ENCODE data around the gene AEBP2. TPM values are rescaled to one million over a fixed set of nuclear protein-coding genes. Genes with fewer than 3 reads are reported as not detected.
A peak's percentile ranks its signal among the peaks of the same experiment; 100 is the strongest.
"Not testable (repeated sequence)": the region's sequence is repeated elsewhere in the genome, so short reads cannot be mapped to it uniquely, and the experiment has no call there.

Gene AEBP2
- total RNA-seq (2014; rRNA removed; shearing (Covaris generic)): 7.4 and 7.7 TPM in 2 replicates

GRCh38 chr12:19439059-19440018 is at the start of gene AEBP2:
Gene AEBP2, plus strand, starts transcription at chr12:19439492. Its CDS starts 208 bp downstream, at chr12:19439700.
- peak; percentile 92 for DNase-seq (ENCODE audit: low spot score)

- DNase-seq (ENCODE audit: low spot score): no peak
Observed at GRCh38 chr12:19390051-19390598, 49.2 kb upstream of the AEBP2 start.

- DNase-seq (ENCODE audit: low spot score): not testable (repeated sequence)
Observed at GRCh38 chr12:19392644-19393043, 46.6 kb upstream of the AEBP2 start.

- DNase-seq (ENCODE audit: low spot score): no peak
Observed at GRCh38 chr12:19394385-19394784, 44.9 kb upstream of the AEBP2 start.

- no peak for DNase-seq (ENCODE audit: low spot score)
Observed at GRCh38 chr12:19397534-19397933, 41.8 kb upstream of the AEBP2 start.

GRCh38 chr12:19398376-19399363 is 40.6 kb upstream of the AEBP2 start:
- DNase-seq (ENCODE audit: low spot score): no peak

GRCh38 chr12:19400649-19401285 is 38.5 kb upstream of the AEBP2 start:
- not testable (repeated sequence) for DNase-seq (ENCODE audit: low spot score)

- DNase-seq (ENCODE audit: low spot score): no peak
Observed at GRCh38 chr12:19402211-19402610, 37.1 kb upstream of the AEBP2 start.

GRCh38 chr12:19402743-19403431 is 36.4 kb upstream of the AEBP2 start:
- peak; percentile 87 for DNase-seq (ENCODE audit: low spot score)

- DNase-seq (ENCODE audit: low spot score): no peak
Observed at GRCh38 chr12:19404242-19404880, 34.9 kb upstream of the AEBP2 start.

- DNase-seq (ENCODE audit: low spot score): no peak
Observed at GRCh38 chr12:19409376-19409775, 29.9 kb upstream of the AEBP2 start.

GRCh38 chr12:19410211-19410610 is 29.1 kb upstream of the AEBP2 start:
- DNase-seq (ENCODE audit: low spot score): no peak

- no peak for DNase-seq (ENCODE audit: low spot score)
Observed at GRCh38 chr12:19410629-19411185, 28.6 kb upstream of the AEBP2 start.

GRCh38 chr12:19411234-19412204 is 27.8 kb upstream of the AEBP2 start:
- no peak for DNase-seq (ENCODE audit: low spot score)

- no peak for DNase-seq (ENCODE audit: low spot score)
Observed at GRCh38 chr12:19412844-19413243, 26.4 kb upstream of the AEBP2 start.

GRCh38 chr12:19413582-19413981 is 25.7 kb upstream of the AEBP2 start:
- DNase-seq (ENCODE audit: low spot score): not testable (repeated sequence)

- no peak for DNase-seq (ENCODE audit: low spot score)
Observed at GRCh38 chr12:19415563-19415962, 23.7 kb upstream of the AEBP2 start.

GRCh38 chr12:19419086-19419485 is 20.2 kb upstream of the AEBP2 start:
- no peak for DNase-seq (ENCODE audit: low spot score)
